Epithelial cell of esophagus (primary cell): ENCODE results near the gene AKIP1.

Experiments
- DNase-seq: peaks from one replicate; pipeline ENCODE4 v3.0.0; 2010; ENCODE audit warnings: low read depth
- H3K4me3 ChIP-seq: 2 replicates; pipeline ENCODE4 v1.5.1; 2011; ENCODE audit warnings: mild to moderate bottlenecking, low read length, control low read depth
- TF ChIP-seq, protein P1 (sequence below): IDR thresholded peaks from 2 replicates; pipeline ENCODE4 v1.5.1; 2011; ENCODE audit warnings: low read depth, mild to moderate bottlenecking, low read length, control low read depth, inconsistent platforms; ENCODE audit not compliant: insufficient read depth; ENCODE audit errors: missing control alignments

AKIP1 gene, protein sequence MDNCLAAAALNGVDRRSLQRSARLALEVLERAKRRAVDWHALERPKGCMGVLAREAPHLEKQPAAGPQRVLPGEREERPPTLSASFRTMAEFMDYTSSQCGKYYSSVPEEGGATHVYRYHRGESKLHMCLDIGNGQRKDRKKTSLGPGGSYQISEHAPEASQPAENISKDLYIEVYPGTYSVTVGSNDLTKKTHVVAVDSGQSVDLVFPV

DNA sequence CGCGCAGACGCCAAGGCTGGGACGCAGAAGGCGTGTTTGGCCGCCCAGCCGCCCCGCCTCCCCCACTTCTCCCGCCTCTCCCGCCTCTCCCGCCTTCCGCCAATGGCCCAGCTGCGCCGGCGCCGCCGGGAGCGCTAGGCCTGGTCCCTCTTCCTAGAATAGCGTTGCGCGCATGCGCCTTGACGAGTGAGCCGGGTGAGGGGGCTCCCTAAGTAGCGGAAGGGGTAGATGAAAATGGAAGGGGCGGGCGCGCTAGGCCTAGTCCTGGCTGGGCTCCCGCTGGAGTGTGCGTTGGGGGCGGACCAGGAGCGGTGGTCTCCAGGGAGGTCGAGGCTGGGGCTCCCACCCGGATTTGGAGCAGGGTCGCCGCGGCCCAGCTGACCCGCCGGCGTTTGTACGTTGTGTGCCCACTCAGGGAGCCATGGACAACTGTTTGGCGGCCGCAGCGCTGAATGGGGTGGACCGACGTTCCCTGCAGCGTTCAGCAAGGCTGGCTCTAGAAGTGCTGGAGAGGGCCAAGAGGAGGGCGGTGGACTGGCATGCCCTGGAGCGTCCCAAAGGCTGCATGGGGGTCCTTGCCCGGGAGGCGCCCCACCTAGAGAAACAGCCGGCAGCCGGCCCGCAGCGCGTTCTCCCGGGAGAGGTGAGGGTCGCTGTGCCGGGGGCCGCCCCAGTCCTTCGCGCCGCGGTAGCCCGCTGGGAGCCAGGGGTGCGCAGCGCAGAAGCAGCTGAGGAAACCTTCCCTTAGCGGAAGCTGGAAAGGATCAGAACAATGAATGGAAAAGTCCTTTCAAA lies at the start of gene AKIP1:
Gene AKIP1, plus strand, starts transcription at position 161 of the 795 bp plus-strand sequence. Its CDS starts 261 bp downstream, at position 422.
- peak within 1 kb of the TSS; percentile 82 for H3K4me3 ChIP-seq
- DNase-seq = peak; percentile 94
- TF ChIP-seq, protein P1, sequence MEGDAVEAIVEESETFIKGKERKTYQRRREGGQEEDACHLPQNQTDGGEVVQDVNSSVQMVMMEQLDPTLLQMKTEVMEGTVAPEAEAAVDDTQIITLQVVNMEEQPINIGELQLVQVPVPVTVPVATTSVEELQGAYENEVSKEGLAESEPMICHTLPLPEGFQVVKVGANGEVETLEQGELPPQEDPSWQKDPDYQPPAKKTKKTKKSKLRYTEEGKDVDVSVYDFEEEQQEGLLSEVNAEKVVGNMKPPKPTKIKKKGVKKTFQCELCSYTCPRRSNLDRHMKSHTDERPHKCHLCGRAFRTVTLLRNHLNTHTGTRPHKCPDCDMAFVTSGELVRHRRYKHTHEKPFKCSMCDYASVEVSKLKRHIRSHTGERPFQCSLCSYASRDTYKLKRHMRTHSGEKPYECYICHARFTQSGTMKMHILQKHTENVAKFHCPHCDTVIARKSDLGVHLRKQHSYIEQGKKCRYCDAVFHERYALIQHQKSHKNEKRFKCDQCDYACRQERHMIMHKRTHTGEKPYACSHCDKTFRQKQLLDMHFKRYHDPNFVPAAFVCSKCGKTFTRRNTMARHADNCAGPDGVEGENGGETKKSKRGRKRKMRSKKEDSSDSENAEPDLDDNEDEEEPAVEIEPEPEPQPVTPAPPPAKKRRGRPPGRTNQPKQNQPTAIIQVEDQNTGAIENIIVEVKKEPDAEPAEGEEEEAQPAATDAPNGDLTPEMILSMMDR = no peak

DNA sequence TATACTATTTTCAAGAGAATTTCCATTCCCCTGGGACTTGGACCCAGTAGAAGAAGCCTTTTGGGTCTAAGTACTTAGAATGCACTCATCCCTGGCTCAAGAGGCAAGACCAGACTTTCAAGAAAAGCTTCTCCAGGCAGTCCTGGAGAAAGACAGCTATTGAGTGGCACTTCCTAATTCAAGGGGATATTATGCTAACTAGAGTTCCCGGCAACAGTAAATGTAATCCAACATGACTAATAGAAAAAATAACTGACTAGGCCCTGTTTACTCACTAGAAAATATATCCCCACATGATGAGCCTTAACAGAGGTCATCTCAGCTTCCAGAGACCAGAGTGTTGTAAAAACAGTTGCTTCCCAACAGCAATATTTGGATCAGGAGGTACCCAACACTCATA lies 47.2 kb upstream of the AKIP1 start:
- DNase-seq = peak; percentile 83

DNA sequence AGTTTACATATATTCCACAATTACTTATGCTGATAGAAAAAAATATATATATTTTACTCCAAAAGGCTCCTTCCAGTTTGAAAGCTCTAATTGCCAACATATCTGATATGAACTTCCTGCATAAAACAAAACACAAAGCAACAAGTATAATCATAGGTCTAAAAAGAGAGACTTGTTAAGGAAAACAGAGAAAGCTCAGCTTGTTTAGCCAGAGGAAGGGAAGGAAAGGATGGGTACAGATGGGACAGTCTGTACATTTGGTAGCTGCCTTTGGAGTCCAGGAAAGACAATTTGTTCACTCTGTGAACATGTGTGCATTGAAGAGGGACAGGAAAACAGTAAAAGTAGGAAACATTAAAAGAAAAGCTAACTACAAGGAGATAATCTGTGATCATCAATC lies 45.7 kb upstream of the AKIP1 start:
- no peak overlapping the region for H3K4me3 ChIP-seq
- TF ChIP-seq, protein P1 = no peak
- no peak for DNase-seq

More for the DNA sequence above, 47.2 kb upstream of the AKIP1 start:
- TF ChIP-seq, protein P1 = no peak
- no peak overlapping the region for H3K4me3 ChIP-seq

DNA sequence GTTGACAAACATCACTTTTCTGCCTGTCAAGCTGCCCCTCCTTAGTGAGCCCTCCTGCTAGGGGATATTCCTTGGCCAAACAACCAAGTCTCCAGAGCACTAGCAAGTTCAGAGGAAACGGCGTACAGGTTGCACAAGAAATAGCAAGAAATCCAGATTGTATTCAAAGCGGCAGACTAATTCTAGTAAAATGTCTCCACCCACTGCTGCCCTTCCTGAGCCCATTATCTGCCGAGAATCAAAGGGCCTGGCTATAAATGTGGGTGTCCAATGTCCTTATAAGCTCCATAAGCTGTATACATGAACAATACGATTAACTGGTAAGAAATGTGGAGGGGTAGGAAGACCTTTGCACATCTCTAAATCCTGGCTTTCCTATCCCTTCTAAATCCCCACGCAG lies 44.0 kb upstream of the AKIP1 start:
- DNase-seq = peak; percentile 14
- TF ChIP-seq, protein P1 = no peak
- H3K4me3 ChIP-seq = no peak overlapping the region

DNA sequence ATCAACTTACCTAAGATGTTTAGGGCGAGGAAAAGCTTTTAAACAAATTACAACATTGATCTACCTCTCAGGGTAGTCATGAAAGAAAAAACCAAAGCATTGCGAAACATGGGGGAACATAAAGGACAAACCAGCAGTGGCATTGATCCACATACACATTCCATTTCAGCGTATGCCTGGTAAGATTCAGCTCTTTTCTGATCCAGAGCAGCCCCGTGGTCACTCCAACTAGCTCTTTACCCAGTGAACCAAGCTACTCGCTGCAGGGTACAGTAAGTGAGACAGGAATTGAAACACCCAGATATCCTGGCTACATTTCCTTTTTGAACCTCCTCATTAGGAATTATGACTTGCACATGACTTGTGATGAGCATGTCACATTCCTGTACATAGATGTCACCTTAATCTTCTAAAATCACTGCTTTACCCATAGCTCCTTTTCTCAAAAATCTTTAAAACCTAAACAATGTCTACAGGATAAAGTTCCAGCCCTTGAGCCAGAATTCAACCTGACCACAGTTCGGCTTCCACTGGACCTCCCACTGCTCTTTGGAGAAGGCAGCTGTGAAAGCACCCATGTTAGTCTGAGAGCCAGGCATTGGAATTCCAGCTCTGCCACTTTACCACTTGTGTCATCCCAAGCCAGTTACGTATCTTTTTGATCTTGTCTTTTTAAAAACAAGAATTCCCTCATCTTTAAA lies 42.9 kb upstream of the AKIP1 start:
- no peak overlapping the region for H3K4me3 ChIP-seq
- TF ChIP-seq, protein P1 = no peak

DNA sequence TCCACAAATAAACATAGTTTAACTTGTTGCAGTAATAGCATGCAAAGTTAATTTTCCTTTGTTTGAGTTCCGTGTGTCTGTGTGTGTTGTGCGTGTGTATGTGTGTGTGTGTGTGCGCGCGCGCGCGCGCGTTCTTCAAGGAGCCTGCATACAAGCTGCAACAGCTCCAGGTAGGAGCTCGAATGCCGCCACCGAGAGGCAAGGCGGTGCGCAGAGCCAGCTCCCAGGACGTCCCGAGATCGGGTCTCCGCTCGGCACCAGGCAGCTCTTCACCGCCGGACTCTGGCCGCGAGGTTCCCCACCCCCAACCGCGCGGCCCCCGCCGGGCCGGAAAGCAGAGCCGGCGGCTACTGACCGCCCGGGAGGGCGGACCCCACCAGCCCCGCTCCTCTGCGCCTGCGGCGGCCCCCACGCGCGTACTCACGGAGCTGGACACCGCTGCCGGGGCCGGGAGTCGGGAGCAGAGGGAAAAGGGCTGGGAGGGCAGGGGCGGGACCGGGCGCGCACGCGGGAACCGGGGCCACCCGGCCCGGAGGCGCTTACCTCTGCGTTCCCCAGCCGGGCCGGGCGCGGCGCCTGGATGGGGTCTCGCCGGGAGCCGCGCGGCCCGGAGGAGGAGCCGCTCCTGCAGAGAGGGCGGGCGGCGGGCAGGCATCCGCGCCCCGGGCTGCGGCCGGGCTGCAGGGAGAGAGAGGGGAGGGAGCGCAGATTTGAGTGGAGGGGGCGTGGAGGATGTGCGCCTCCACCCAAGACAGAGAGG lies 40.4 kb upstream of the AKIP1 start:
- TF ChIP-seq, protein P1 = peak; percentile 10
- H3K4me3 ChIP-seq = peak overlapping the region; percentile 52
- DNase-seq = peak; percentile 85

More for the DNA sequence above, 42.9 kb upstream of the AKIP1 start:
- peak; percentile 59 for DNase-seq
